ENCODE measurements around the gene ADAMTS2. TPM values are rescaled to one million over a fixed set of nuclear protein-coding genes. Genes with fewer than 3 reads are reported as not detected.

The ADAMTS2 gene
- total and polyA plus RNA-seq, 2 donors (not counting 1 experiment from before 2014, with no cell fraction given), result 16.2 to 70.2 TPM

GRCh38 chr5:179152144-179152895 is 192.9 kb downstream of the ADAMTS2 start:
- no peak overlapping the region for H3K27ac ChIP-seq (ENCODE audit: insufficient read depth, low read length)
- no peak overlapping the region for H3K4me3 ChIP-seq (replicated peaks in 1 of 4; ENCODE audit: control extremely low read depth in 1 of 4, insufficient read depth in 1 of 4, low read depth in 3 of 4, low read length in 4 of 4)
- H3K4me1 ChIP-seq (ENCODE audit: control insufficient read depth, extremely low read depth, insufficient read depth, low read length), result no peaks in the 10 kb centered on the region
- H3K9me3 ChIP-seq (ENCODE audit: control insufficient read depth, insufficient read depth, low read depth, low read length), result no peaks in the 10 kb centered on the region
- H4K20me1 ChIP-seq (ENCODE audit: control insufficient read depth, extremely low read depth, insufficient read depth, low read length), result no peaks in the 10 kb centered on the region
- H3K9ac ChIP-seq (ENCODE audit: insufficient read depth, low read length), result no peak overlapping the region
- no peak overlapping the region for H3K4me2 ChIP-seq (ENCODE audit: extremely low read depth, insufficient read depth, low read length)
- H3K79me2 ChIP-seq (ENCODE audit: control insufficient read depth, insufficient read depth, low read length), result no peaks in the 10 kb centered on the region
- no peaks in the 10 kb centered on the region for H3K27me3 ChIP-seq (ENCODE audit: control insufficient read depth, insufficient read depth, low read length)
- H2AFZ ChIP-seq (ENCODE audit: low read length), result no peak overlapping the region
- peaks cover 15% of the 10 kb centered on the region for H3K36me3 ChIP-seq (ENCODE audit: control insufficient read depth, insufficient read depth, low read length)
- TF ChIP-seq CTCF (conservative IDR thresholded peaks at IDR 0.05 in 1 of 2, IDR thresholded peaks at IDR 0.05 in 1 of 2; ENCODE audit: low read depth in 1 of 2, low read length in 2 of 2), result no peak
- TF ChIP-seq EZH2 (IDR thresholded peaks at IDR 0.05; ENCODE audit: low read length, missing control alignments), result no peak
- DNase-seq (ENCODE audit: low read depth in 2 of 2), result no peak

DNA sequence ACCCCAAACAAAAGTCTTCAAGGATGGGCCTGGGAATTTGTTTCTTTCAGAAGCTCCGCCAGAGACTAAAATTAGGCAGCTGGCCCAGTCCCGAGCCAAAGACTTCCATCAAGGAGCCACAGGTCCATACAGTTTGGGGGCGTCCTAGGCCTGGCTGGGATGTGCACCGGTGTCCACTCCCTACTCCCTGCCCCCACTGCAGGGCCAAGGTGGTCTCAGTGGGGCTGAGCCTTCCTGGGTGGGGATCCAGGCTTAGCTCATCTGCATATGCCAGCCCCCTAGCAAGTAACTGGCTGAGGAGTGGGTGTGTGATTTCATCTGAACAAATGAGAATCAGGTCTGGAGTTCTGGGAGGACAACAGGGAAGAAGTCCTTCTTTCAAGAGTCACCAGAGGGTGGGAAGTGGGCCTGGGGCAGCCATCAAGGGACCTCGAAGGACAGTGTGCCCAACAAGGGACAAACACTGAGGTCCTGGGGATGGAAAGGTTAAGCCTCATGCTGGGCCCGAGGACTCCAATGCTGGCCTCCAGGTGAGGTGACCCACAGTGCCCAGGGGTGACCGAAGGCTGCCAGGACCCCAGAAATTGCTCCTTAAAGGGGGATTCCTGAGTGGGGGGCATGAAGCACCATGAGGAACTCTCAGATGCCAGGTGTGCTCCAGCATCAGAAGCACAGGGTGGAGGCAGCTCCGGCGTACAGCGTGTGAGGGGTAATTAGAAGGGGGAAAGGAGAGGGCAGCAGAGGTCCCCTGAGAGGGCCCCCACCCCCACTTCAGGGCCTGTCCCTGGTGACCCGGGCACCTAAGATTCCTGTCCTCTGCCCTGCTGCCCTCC is 193.8 kb downstream of the ADAMTS2 start:
- Histone ChIP-seq H3K9me3 (ENCODE audit: control insufficient read depth, insufficient read depth, low read depth, low read length) (no peaks in the 10 kb centered on the region), H3K79me2 (ENCODE audit: control insufficient read depth, insufficient read depth, low read length) (no peaks in the 10 kb centered on the region), H3K4me3 (replicated peaks in 1 of 4; ENCODE audit: control extremely low read depth in 1 of 4, insufficient read depth in 1 of 4, low read depth in 3 of 4, low read length in 4 of 4) (no peak overlapping the region), H3K9ac (ENCODE audit: insufficient read depth, low read length) (no peak overlapping the region), H3K4me1 (ENCODE audit: control insufficient read depth, extremely low read depth, insufficient read depth, low read length) (no peaks in the 10 kb centered on the region), H3K27ac (ENCODE audit: insufficient read depth, low read length) (no peak overlapping the region), H3K4me2 (ENCODE audit: extremely low read depth, insufficient read depth, low read length) (no peak overlapping the region), H3K36me3 (ENCODE audit: control insufficient read depth, insufficient read depth, low read length) (peaks cover 15% of the 10 kb centered on the region), H2AFZ (ENCODE audit: low read length) (no peak overlapping the region), H4K20me1 (ENCODE audit: control insufficient read depth, extremely low read depth, insufficient read depth, low read length) (no peaks in the 10 kb centered on the region), H3K27me3 (ENCODE audit: control insufficient read depth, insufficient read depth, low read length) (no peaks in the 10 kb centered on the region)
- TF ChIP-seq EZH2 (IDR thresholded peaks at IDR 0.05; ENCODE audit: low read length, missing control alignments), result no peak
- DNase-seq (ENCODE audit: low read depth in 2 of 2), result no peak

GRCh38 chr5:179150011-179150410 is 195.2 kb downstream of the ADAMTS2 start:
- TF ChIP-seq EZH2 (IDR thresholded peaks at IDR 0.05; ENCODE audit: low read length, missing control alignments), result no peak
- H2AFZ ChIP-seq (ENCODE audit: low read length), result no peak overlapping the region
- H3K4me1 ChIP-seq (ENCODE audit: control insufficient read depth, extremely low read depth, insufficient read depth, low read length), result no peaks in the 10 kb centered on the region
- no peak for DNase-seq (ENCODE audit: low read depth in 2 of 2)
- H3K9ac ChIP-seq (ENCODE audit: insufficient read depth, low read length), result no peak overlapping the region
- H4K20me1 ChIP-seq (ENCODE audit: control insufficient read depth, extremely low read depth, insufficient read depth, low read length), result no peaks in the 10 kb centered on the region
- H3K9me3 ChIP-seq (ENCODE audit: control insufficient read depth, insufficient read depth, low read depth, low read length), result no peaks in the 10 kb centered on the region
- no peak overlapping the region for H3K4me3 ChIP-seq (replicated peaks in 1 of 4; ENCODE audit: control extremely low read depth in 1 of 4, insufficient read depth in 1 of 4, low read depth in 3 of 4, low read length in 4 of 4)
- H3K79me2 ChIP-seq (ENCODE audit: control insufficient read depth, insufficient read depth, low read length), result no peaks in the 10 kb centered on the region
- no peak overlapping the region for H3K4me2 ChIP-seq (ENCODE audit: extremely low read depth, insufficient read depth, low read length)
- H3K27me3 ChIP-seq (ENCODE audit: control insufficient read depth, insufficient read depth, low read length), result no peaks in the 10 kb centered on the region
- peaks cover 15% of the 10 kb centered on the region for H3K36me3 ChIP-seq (ENCODE audit: control insufficient read depth, insufficient read depth, low read length)
- H3K27ac ChIP-seq (ENCODE audit: insufficient read depth, low read length), result no peak overlapping the region
